SKM-1 (cell line): ENCODE results near the gene CGN.
"Not testable (repeated sequence)": the region's sequence is repeated elsewhere in the genome, so short reads cannot be mapped to it uniquely, and the experiment has no call there.

Source experiments
- DNase-seq: peaks from one replicate; lab custom pipeline; 2025; ENCODE audit not compliant: unreplicated experiment; lab: John Stamatoyannopoulos, UW

The CGN gene

DNA sequence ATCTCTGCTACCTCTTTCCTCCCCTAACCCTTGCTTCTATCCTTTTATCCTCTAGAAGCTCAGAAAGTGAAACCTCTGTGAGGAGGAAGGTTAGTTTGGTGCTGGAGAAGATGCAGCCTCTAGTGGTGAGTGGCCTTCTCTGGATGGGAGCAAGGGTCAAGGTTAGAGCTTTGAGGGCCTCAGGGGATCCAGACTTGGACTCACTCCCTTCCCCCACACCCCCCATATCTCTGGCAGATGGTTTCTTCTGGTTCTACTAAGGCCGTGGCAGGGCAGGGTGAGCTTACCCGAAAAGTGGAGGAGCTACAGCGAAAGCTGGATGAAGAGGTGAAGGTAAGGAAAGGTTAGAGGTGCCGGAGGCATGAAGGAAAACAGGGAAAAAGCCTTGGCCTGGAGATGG, 9.2 kb downstream of the CGN start:
- DNase-seq = no peak

DNA sequence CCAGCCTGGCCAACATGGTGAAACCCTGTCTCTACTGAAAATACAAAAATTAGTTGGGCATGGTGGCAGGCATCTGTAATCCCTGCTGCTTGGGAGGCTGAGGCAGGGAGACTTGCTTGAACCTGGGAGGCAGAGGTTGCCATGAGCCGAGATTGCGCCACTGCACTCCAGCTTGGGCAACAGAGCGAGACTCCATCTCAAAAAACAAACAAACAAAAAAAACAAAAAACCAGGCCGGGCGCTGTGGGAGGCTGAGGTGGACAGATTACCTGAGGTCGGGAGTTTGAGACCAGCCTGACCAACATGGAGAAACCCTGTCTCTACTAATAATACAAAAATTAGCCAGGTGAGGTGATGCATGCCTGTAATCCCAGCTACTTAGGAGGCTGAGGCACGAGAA, 11.2 kb downstream of the CGN start:
- DNase-seq = not testable (repeated sequence)

DNA sequence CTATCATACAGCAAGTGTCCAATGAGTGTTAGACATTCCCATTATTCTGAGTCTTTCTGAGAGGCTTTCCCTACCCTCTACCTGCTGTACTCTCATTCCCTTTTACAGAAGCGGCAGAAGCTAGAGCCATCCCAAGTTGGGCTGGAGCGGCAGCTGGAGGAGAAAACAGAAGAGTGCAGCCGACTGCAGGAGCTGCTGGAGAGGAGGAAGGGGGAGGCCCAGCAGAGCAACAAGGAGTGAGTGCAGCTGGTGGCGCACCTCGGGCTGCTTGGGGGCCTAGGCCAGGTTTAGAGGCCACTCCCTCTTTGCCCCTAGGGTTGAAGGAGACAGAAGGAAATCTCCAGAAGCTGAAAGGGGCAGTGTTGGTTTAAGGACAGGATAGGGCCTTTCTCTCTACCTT, 12.1 kb downstream of the CGN start:
- no peak for DNase-seq

DNA sequence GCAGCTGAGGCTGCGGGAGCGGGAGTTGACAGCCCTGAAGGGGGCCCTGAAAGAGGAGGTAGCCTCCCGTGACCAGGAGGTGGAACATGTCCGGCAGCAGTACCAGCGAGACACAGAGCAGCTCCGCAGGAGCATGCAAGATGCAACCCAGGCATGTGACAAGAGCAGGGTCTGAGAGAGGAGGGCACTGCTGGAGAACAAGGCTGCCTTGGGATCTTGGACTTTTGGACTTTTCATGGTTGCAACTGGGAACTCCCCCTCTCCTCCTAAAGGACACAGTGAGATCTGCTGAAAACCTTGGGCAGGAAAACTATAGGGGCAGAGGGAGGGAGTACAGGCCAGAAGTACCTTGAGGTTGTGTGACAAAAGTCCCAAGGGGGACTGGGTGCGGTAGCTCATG, 13.5 kb downstream of the CGN start:
- no peak for DNase-seq

DNA sequence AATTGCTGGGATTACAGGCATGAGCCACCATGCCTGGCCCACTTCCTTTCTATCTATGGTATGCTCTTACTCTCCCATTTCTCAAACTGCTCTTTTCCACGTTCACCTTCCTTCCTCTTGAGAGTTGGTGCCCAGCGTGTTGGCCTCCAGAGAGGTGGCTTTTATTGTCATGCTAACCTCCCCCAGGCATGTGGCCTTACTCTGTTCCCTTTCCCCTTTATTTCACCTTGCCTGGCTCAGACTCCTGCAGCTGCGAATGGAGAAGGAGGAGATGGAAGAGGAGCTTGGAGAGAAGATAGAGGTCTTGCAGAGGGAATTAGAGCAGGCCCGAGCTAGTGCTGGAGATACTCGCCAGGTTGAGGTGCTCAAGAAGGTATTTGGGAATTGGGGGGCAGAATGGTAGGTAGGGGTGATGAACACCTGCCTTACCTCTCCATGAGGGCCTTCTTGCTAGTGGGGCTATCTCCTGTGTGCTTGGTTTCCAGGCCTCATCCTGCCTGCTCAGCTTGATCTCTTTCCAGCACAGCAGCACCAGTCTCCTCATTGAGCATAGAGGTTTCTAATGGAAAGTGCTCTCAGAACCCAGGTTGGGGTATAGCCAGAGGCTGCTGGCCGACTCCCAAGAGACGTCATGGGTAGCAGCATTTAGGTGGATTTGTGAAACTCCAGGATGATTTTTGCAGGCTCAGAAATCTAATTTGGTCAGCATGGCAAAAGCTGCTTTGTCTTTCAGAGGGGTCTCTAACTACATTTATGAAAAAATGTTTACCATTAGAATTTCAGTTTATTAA, 15.7 kb downstream of the CGN start:
- DNase-seq = no peak

DNA sequence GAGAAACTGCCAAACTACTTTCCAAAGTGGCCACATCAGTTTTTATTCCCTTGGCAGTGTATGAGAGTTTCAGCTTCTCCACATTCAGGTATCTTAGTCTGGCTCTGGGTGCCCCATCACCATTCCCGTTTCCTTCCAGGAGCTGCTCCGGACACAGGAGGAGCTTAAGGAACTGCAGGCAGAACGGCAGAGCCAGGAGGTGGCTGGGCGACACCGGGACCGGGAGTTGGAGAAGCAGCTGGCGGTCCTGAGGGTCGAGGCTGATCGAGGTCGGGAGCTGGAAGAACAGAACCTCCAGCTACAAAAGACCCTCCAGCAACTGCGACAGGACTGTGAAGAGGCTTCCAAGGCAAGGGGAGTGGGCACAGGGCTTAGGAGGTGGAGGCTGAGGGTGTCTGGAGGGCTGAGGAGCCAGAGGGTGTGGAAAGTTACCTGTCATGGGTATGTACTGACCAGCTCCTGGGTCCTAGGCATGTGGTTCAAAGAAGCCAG, 18.1 kb downstream of the CGN start:
- no peak for DNase-seq

DNA sequence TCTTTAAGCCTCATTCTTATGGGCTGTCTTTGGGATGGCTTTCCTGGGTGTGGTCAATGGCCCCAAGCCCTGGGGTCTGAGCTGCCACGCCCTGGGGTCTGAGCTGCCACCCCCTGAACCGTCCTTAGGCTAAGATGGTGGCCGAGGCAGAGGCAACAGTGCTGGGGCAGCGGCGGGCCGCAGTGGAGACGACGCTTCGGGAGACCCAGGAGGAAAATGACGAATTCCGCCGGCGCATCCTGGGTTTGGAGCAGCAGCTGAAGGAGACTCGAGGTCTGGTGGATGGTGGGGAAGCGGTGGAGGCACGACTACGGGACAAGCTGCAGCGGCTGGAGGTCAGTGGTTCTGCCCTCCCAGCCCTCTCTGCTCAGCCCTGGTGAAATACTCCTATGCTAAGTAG, 18.6 kb downstream of the CGN start:
- DNase-seq = no peak

DNA sequence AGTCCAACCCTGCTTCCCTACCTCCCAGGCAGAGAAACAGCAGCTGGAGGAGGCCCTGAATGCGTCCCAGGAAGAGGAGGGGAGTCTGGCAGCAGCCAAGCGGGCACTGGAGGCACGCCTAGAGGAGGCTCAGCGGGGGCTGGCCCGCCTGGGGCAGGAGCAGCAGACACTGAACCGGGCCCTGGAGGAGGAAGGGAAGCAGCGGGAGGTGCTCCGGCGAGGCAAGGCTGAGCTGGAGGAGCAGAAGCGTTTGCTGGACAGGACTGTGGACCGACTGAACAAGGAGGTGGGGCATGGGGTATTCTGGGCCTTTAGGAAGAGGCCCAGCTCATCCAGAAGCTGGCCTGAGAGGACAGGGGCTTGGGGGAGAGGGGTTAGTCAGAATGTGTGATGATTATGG, 19.3 kb downstream of the CGN start:
- DNase-seq = no peak

DNA sequence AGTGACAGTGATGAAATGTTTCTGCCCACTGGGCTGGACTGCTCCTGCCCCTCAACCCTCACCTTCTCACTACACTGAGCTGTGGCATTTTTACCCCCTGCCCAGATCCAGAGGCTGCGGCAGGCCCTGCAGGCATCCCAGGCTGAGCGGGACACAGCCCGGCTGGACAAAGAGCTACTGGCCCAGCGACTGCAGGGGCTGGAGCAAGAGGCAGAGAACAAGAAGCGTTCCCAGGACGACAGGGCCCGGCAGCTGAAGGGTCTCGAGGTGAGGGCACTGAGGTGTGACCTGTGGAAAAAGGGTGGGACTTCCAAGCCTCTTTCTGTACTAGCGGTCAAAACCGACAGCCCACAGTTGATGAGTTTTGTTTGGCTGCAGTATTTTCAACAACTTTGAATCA, 22.7 kb downstream of the CGN start:
- no peak for DNase-seq

DNA sequence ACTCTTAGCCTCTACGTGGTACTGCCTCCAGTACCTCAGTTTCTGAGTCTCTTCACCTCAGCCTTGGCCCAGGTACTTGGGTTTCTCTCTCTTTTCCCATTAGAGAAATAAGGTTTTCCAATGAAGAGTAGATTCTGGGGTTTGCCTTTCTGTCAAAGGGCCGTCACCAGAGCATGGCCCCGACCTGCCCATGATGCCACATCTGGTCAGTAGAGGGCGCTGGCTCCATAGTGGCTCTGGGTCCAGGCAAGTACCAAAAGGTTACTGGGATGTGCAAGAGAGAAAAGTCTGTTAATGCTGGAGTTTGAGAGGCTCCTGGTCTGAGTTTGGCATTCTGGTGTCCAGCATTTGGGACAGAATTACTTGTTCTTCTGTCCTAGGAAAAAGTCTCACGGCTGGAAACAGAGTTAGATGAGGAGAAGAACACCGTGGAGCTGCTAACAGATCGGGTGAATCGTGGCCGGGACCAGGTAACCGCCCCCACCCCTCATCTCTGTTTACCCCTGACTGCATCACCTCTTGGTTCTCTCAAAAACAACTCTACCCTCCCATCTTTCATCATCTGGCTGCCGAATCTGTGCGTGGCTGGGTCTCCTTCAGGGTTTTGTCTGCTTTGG, 23.6 kb downstream of the CGN start:
- DNase-seq = peak; percentile 63

DNA sequence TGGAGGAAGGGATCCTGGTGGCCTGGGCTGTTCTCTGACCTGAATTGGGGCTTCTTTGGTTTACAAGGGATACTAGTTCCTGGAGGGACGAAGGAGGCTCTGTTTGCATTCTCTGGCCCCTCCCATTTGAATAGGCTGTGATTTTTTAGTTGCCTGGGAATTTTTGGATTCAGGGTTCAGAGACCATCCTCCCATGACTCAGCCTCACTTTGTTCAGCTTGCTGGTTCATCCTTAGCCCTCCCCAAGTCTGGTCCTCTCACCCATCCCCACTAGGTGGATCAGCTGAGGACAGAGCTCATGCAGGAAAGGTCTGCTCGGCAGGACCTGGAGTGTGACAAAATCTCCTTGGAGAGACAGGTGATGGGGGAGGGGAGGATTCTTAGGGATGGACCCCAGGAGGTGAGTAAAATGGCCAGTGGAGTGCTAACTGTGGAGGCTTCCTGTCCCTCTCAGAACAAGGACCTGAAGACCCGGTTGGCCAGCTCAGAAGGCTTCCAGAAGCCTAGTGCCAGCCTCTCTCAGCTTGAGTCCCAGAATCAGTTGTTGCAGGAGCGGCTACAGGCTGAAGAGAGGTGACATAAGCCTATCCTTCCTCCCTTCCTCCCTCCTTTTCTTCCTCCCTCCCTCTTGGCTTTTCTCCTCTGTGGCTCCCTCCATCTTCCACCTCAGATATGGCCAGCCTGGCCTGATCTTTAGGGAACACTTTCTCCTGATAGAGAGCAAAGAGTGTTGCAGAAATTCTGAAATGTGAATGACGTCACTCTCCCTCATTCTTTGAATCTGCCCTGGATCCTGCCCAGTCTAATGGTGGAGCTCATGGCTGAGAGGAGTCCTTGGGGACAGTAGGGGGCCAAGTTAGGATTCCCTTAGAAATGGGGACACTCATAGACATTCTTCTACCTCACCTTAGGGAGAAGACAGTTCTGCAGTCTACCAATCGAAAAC, 24.4 kb downstream of the CGN start:
- DNase-seq = no peak

DNA sequence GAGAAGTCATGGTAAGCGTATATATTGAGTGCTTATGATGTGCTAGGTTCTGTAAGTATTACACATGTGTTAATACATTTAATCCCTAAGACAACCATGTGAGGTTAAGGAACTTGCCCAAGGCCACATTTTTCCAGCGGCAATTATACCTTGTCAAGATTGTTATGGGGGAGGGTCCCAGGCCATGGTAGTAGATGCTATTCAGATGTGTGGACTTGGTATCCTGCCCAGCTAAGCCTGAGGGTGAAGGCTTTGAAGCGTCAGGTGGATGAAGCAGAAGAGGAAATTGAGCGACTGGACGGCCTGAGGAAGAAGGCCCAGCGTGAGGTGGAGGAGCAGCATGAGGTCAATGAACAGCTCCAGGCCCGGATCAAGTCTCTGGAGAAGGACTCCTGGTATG, 25.3 kb downstream of the CGN start:
- no peak for DNase-seq

DNA sequence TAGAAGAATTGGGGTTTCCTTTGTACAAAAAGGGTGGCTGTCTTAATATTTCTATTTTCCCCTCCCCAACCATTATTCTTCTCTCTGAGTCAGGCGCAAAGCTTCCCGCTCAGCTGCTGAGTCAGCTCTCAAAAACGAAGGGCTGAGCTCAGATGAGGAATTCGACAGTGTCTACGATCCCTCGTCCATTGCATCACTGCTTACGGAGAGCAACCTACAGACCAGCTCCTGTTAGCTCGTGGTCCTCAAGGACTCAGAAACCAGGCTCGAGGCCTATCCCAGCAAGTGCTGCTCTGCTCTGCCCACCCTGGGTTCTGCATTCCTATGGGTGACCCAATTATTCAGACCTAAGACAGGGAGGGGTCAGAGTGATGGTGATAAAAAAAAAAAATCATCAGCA, 25.9 kb downstream of the CGN start:
- DNase-seq = no peak

DNA sequence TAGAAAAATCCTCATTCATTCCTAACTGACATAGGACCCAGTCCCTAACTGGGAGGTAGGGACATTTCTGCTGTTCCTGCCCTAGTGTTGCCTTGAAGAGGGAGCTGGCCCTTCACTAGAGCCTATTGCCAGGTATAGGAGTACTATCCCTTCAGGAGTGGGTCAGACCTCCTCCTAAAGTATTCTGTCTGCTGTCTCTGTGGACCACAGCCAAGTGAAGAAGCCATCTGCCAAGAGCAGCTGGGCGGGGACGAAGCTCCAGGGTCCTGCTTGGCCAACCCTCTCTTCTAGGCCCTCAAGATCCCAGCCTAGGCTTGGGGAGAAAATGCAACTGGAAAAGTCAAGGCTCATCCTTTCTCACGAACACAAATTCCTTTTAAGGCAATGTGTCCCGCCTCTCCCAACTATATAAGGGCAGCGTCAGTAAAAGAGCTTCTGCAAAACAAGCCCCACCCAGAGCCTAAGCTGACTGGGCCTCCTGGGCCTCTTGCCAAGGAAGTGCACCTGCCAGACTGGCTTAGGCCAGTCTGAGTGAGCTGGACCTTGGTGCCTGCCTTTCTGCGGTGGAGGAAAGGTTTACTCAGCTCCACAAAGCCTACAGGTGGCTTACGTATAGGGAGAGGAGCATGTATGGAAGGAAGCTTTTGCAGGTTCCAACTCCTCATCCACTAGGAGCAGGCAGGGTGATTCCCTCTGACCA, 28.3 kb downstream of the CGN start:
- DNase-seq = peak; percentile 65

DNA sequence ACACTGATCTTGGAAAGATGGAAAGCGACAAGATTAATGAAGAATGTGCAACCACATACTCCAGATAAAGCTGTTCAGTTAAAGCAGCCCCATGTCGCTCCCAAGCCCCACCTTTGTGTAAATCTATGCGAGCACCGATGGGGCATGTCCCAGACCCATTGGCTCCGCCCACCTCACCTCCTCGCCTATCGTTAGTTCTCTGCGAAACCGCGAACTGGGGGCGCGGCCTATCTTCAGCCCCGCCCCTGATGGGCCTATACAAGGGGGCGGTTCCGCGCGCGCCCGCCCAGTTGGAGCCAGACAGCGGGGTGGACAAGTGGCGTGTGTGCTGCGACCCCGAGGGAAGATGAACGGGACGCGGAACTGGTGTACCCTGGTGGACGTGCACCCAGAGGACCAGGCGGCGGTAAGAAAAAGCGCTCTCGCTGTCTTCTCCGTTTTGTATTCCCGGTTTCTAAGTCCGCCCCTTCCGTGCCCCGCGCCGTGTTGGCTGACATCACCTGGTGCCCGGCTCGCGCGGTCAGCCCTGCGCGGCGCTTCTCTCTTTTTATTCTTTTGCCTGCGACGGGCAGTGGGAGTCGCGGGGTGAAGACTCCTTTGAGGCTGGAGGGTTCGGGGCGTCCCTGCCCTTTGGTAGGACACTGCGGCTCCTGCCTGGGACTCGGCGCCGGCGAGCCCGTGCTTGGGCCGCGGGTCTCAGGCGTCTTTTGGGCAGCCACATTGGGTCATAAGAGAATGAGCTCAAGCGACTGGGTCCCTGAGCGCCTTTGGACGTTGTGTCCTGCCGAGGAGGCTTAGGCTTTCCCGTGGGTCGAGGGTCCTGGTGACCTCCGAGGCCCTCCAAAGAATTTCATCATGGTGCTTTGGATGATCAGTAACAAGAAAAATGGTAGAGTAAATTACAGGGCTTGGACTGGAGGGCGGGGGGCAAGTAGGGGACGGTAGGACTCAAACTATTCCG, 29.1 kb downstream of the CGN start, which contains the start of gene TUFT1:
Gene TUFT1, plus strand, starts transcription at position 289 of the 961 bp plus-strand sequence. Its CDS starts 58 bp downstream, at position 347.
- DNase-seq = peak; percentile 96

DNA sequence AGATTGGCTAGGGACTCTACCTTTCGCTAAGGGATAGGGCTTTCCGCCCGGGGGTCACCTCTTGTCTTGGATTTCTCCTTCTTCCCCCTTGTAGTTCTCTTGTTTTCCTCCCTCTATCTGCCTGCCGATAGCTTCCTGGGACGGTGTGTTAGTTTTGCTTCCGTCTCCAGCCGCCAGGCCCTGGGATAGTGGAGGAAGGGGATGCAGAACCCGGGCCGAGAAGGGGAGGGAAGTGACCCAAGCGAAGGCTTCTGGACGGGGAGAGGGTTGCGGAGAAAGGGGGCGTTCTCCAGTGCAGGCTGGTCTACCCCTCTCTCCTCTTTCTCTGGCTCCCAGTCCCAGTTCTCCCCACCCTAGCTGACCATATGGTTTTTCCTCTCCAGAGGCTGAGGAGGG, 29.8 kb downstream of the CGN start:
- DNase-seq = peak; percentile 41

DNA sequence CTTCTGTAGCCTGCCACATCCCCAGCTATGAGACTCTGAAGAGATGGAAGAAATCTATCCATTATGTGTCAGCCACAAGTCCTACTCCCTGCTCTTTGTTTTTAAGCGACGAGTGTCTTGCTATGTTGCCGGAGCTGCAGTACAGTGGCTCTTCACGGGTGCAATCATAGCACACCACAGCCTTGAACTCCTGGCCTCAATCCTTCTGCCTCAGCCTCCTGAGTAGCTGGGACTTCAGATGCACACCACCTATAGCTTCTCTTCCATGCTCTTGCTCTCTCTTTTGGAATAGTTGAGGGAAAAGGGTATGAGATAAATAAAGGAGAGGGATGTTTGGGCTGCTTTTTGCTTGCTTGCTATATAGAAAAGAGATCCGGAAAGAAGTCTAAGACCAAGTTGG, 30.6 kb downstream of the CGN start:
- DNase-seq = no peak

DNA sequence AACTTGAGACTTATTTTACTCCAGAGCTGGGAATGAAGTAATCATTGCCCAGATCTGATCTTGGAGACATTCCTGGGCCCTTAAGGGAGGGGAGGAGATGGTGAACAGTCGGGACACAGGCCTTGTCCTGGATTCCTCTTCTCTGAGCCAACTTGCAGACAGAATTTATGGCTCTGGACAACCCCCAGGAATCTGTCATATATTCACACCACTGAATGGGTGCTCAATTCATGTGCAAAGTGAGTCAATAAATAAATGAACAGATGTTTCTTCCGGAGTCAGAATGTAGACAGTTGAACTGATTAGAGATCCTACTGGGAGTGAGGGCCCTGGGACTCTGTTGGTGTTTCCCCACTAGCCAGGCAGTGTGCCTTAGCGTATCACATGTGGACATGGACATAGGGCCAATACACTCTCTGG, 31.5 kb downstream of the CGN start:
- DNase-seq = no peak

DNA sequence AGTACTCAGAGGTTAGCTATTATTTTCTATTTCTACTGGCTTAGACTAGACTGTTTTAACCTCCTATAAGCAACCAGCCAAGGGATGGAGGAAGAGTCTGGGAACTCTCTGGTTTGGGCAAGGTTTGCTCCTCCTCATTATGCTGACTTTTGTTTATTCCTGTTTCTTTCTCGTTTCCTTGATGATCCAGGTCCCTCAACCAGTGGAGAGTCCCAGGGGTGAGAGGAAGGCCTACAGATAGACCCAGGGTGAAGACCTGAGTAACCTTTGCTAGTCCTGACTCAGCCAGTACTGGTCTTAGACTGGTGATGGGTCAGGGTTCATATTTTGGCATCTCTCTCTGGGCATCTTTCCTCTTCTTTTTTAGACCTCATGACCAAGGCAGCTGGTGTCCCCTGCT, 34.4 kb downstream of the CGN start:
- no peak for DNase-seq
